GDM1 (cell line): ENCODE measurements around the gene ADCY5.
A peak's percentile ranks its signal among the peaks of the same experiment; 100 is the strongest.

ENCODE experiments used
- DNase-seq: peaks from one replicate; lab custom pipeline; 2025; lab: John Stamatoyannopoulos, UW

Gene ADCY5

GRCh38 chr3:123286308-123287023 is 162.4 kb downstream of the ADCY5 start:
- peak; percentile 3 for DNase-seq

GRCh38 chr3:123285931-123286307 is 163.0 kb downstream of the ADCY5 start:
- DNase-seq = no peak

GRCh38 chr3:123285479-123285878 is 163.4 kb downstream of the ADCY5 start:
- DNase-seq = no peak

- DNase-seq = no peak
These were observed 163.8 kb downstream of the ADCY5 start for GRCh38 chr3:123285066-123285465.

- no peak for DNase-seq
These were observed 164.4 kb downstream of the ADCY5 start for GRCh38 chr3:123284399-123285010.

GRCh38 chr3:123283657-123284398 is 165.1 kb downstream of the ADCY5 start:
- DNase-seq = no peak

- no peak for DNase-seq
These were observed 165.8 kb downstream of the ADCY5 start for GRCh38 chr3:123283074-123283473.

GRCh38 chr3:123282461-123282860 is 166.4 kb downstream of the ADCY5 start:
- no peak for DNase-seq

- no peak for DNase-seq
These were observed 167.0 kb downstream of the ADCY5 start for GRCh38 chr3:123281929-123282328.

GRCh38 chr3:123281406-123281805 is 167.5 kb downstream of the ADCY5 start:
- DNase-seq = no peak

- no peak for DNase-seq
These were observed 169.8 kb downstream of the ADCY5 start for GRCh38 chr3:123279121-123279520.

GRCh38 chr3:123278446-123278845 is 170.4 kb downstream of the ADCY5 start:
- no peak for DNase-seq

- DNase-seq = no peak
These were observed 171.8 kb downstream of the ADCY5 start for GRCh38 chr3:123277106-123277505.

- DNase-seq = no peak
These were observed 172.4 kb downstream of the ADCY5 start for GRCh38 chr3:123276346-123277006.

GRCh38 chr3:123275691-123276090 is 173.2 kb downstream of the ADCY5 start:
- DNase-seq = no peak

GRCh38 chr3:123272547-123272946 is 176.3 kb downstream of the ADCY5 start:
- DNase-seq = no peak

- DNase-seq = no peak
These were observed 177.3 kb downstream of the ADCY5 start for GRCh38 chr3:123271466-123272159.

GRCh38 chr3:123270818-123271217 is 178.1 kb downstream of the ADCY5 start:
- DNase-seq = no peak

GRCh38 chr3:123267821-123268220 is 181.1 kb downstream of the ADCY5 start:
- DNase-seq = no peak

- DNase-seq = no peak
These were observed 184.9 kb downstream of the ADCY5 start for GRCh38 chr3:123263941-123264340.

- no peak for DNase-seq
These were observed 186.0 kb downstream of the ADCY5 start for GRCh38 chr3:123262868-123263267.

- no peak for DNase-seq
These were observed 186.7 kb downstream of the ADCY5 start for GRCh38 chr3:123262226-123262625.
